ENCODE results near the gene SLC38A9. TPM values are rescaled to one million over a fixed set of nuclear protein-coding genes. Genes with fewer than 3 reads are reported as not detected.
"Not testable (repeated sequence)": the region's sequence is repeated elsewhere in the genome, so short reads cannot be mapped to it uniquely, and the experiment has no call there.

SLC38A9 gene
- total RNA-seq, 4 donors from 2014 or later: 19.5 to 44.2 (median 30.4) TPM

GRCh38 chr5:55610542-55610941 is 101.6 kb downstream of the SLC38A9 start:
- no peaks in the 10 kb centered on the region for H3K9me3 ChIP-seq
- no peaks in the 10 kb centered on the region for H3K4me1 ChIP-seq
- DNase-seq: no peak
- no peak overlapping the region for H3K27ac ChIP-seq
- no peak for TF ChIP-seq CTCF (IDR thresholded peaks at IDR 0.05)
- no peak for TF ChIP-seq POLR2A (IDR thresholded peaks at IDR 0.05)
- H3K36me3 ChIP-seq: no peaks in the 10 kb centered on the region
- intact Hi-C loops (cut with DNase I): no loop called here
- H3K27me3 ChIP-seq: no peaks in the 10 kb centered on the region
- no peak overlapping the region for H3K4me3 ChIP-seq (replicated peaks in 1 of 3)

GRCh38 chr5:55609413-55609812 is 102.7 kb downstream of the SLC38A9 start:
- H3K9me3 ChIP-seq: no peaks in the 10 kb centered on the region
- H3K4me3 ChIP-seq (replicated peaks in 1 of 3): no peak overlapping the region
- H3K36me3 ChIP-seq: no peaks in the 10 kb centered on the region
- no peak overlapping the region for H3K27ac ChIP-seq
- WGBS, 2 donors: 92 to 95% methylated on average over 1 of the region's 1 CpG
- intact Hi-C loops (cut with DNase I): loop anchor here (10.0 kb wide), 1 partner anchor 55 kb away; no protein-coding TSS in a partner anchor
- H3K4me1 ChIP-seq: peaks cover 0 to 5% of the 10 kb centered on the region in 2 donors
- TF ChIP-seq CTCF (IDR thresholded peaks at IDR 0.05): no peak
- DNase-seq: no peak
- no peaks in the 10 kb centered on the region for H3K27me3 ChIP-seq

- TF ChIP-seq POLR2A (IDR thresholded peaks at IDR 0.05) (no peak), CTCF (IDR thresholded peaks at IDR 0.05) (no peak)
- no peak overlapping the region for H3K27ac ChIP-seq
- DNase-seq: no peak
- no peaks in the 10 kb centered on the region for H3K27me3 ChIP-seq
- intact Hi-C loops (cut with DNase I): loop anchor here (10.0 kb wide), 1 partner anchor 56 kb away; no protein-coding TSS in a partner anchor
- WGBS, 2 donors: 77 to 92% methylated on average over 6 of the region's 6 CpGs
- H3K36me3 ChIP-seq: no peaks in the 10 kb centered on the region
- H3K4me1 ChIP-seq: peaks cover 0 to 7% of the 10 kb centered on the region in 2 donors
- H3K9me3 ChIP-seq: no peaks in the 10 kb centered on the region
- H3K4me3 ChIP-seq (replicated peaks in 1 of 3): no peak overlapping the region
These were observed 103.4 kb downstream of the SLC38A9 start for GRCh38 chr5:55608595-55609349.

GRCh38 chr5:55607309-55607708 is 104.8 kb downstream of the SLC38A9 start:
- not testable (repeated sequence) for H3K27me3 ChIP-seq; H3K36me3 ChIP-seq; H3K4me3 ChIP-seq (replicated peaks in 1 of 3); H3K9me3 ChIP-seq; DNase-seq; H3K27ac ChIP-seq
- H3K4me1 ChIP-seq: peaks cover 0 to 12% of the 10 kb centered on the region in 2 donors
- 81% methylated on average over 5 of the region's 5 CpGs for WGBS, 2 donors
- intact Hi-C loops (cut with DNase I): loop anchor here (10.0 kb wide), 1 partner anchor 57 kb away; no protein-coding TSS in a partner anchor

- no peak overlapping the region for H3K4me3 ChIP-seq (replicated peaks in 1 of 3)
- H3K27me3 ChIP-seq: no peaks in the 10 kb centered on the region
- H3K27ac ChIP-seq: peak overlapping the region in 2 of 3 donors; percentile 7 to 34
- intact Hi-C loops (cut with DNase I): loop anchor here (10.0 kb wide), 1 partner anchor 60 kb away; no protein-coding TSS in a partner anchor
- 87 to 89% methylated on average over 7 of the region's 7 CpGs for WGBS, 2 donors
- TF ChIP-seq CTCF (IDR thresholded peaks at IDR 0.05) (no peak), POLR2A (IDR thresholded peaks at IDR 0.05) (no peak)
- no peak for DNase-seq
- peaks cover 14 to 39% of the 10 kb centered on the region in 2 donors for H3K4me1 ChIP-seq
- H3K36me3 ChIP-seq: no peaks in the 10 kb centered on the region
- no peaks in the 10 kb centered on the region for H3K9me3 ChIP-seq
These were observed 107.5 kb downstream of the SLC38A9 start for GRCh38 chr5:55604611-55605067.
